Measurements from ENCODE around the gene ENTR1.
"Not testable (repeated sequence)": the region's sequence is repeated elsewhere in the genome, so short reads cannot be mapped to it uniquely, and the experiment has no call there.

ENTR1 gene

GRCh38 chr9:136437839-136438547 is 27.6 kb upstream of the ENTR1 start:
- no peak for DNase-seq

DNA sequence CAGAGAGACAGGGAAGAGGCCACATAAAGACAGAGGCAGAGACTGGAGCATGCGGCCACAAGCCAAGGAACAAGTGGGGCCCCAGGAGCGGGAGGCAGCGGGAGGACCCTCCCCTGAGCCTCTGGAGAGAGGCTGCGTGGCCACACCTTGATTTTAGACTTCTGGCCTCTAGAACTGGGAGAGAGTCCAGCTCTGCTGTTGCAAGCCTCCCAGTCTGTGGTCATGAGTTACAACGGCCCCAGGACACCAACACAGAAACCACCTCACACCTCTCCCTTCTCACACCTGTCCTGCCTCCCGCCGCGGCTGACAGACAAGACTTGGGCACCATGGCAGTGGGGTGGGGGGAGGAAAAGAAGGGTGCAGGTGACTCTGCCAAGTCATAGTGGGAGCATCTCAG is 27.0 kb upstream of the ENTR1 start:
- no peak for DNase-seq

DNA sequence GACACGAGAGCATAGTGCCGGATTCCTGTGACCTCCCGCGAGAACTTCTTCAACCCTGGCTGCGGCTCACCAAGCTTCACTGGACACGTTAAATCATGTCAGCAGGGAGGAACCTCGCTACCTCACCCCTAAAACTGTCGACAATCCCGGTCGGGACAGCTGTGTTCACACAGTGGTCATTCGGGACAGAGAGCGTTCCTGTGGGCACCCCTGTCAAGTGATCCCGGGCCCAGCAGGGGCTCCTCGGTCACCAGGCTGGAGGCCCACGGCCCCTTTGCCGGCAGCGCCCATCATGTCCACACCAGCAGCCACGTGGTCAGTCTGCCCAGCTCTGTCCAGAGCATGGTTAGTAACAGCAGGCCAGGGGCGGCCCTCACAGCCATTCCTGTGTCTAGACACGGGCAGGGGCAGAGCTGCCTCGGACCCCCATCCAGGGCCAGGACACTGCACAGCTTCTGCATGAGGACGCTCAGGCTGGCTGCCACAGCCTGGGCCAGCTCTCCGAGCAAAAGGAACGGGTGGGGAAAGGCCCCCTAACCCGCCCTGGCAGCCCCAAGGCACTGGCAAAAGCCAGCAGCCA is 25.7 kb upstream of the ENTR1 start:
- DNase-seq, result no peak

- no peak for DNase-seq
Measured at GRCh38 chr9:136434580-136435169, 24.3 kb upstream of the ENTR1 start.

GRCh38 chr9:136433849-136434579 is 23.6 kb upstream of the ENTR1 start:
- DNase-seq, result no peak

DNA sequence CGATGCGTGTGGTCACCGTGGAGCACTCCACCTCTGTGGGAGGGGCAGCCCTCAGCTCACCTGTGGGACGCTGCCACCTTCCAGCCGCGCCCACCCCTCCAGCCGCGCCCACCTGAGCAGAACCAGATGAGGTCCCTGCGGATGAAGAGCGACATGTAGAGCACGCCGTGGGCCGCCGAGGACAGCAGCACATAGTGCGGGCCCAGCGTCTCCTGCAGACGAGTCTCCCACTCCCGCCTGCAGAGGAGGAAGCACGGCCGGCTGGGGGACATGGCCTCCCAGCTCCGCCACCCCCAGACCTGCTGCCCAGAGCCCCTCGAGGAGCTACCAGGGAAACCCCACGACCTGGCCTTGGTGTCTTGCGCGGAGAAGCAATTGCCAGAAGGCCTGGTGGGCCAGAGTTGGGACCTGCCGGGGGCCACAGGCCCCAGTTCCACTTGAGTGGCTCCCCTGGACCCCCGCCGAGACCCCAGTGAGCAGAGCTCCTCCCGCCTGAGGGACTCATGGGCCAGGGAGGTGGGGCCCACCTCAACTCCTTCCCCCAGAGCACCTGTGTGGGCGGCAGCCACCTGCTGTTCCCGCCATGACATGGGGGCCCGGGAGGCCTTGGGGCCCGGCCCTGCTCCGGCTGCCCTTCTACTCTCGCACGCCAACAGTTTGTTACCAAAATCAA is 22.8 kb upstream of the ENTR1 start:
- DNase-seq, result no peak

GRCh38 chr9:136432591-136432990 is 22.2 kb upstream of the ENTR1 start:
- no peak for DNase-seq

DNA sequence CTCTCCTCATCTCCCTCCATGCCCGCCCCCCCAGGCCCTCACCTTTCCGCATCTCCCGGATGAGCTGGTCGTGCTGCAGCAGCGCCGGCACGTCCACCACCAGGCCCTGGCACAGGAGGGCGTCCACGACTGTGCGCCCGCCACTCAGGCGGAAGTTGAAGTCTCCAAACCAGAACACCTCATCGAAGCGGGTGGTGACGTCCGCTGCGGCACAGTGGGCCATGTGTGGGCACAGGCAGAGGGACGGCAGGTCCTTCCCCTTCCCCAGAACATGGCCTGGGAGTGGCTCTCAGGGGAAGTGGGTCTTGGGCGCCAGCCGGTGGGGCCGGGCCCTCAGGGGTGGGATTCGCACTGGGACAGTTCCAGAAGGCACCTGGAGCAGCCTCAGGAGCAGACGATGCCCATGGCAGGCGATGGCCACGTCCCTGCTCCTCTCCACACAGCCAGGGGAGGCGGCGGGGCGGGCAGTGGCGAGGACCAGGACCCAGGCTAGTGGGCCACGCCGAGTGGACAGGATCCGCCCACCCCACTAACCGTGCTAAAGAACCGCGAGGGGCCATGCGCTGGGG is 21.5 kb upstream of the ENTR1 start:
- no peak for DNase-seq

- no peak for DNase-seq
Measured at GRCh38 chr9:136430588-136431234, 20.3 kb upstream of the ENTR1 start.

DNA sequence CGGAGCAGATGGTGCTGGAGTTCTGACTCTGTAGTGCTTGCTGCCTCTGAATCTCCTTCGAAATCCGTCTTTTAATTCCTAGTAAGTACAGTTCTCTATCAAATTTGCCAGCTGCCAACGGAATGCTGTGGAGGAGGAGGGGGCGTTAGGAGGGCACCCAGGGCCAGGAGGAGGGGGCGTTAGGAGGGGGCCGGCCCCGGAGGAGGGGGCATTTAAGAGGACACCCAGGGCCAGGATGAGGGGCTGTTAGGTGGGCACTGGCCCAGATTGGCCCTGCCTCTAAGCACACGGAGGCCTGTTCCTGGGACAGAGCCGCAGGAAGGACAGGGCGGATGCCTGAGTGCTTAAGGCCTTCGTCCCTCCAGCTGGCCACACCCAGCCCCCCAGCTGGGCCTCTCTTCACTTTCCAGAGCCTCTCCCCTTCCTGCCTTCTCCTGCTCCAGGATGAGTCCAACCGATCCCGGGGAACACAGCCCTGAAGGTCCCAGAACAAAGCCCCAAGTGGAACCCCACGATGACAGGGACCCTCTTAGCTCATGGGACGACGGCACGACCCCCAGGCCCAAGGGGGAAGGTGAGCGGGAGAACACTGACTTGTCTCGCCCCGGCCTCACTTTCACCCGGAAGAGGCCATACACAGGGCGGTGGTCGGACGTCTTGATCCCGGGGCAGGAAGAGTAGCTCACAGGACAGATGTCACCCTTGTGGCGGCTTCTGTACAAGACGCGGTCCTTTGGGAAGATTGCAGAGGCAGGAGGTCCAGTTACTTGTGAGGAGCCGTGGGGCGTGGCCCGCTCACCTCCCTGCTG is 19.5 kb upstream of the ENTR1 start:
- no peak for DNase-seq

GRCh38 chr9:136429075-136429628 is 18.7 kb upstream of the ENTR1 start:
- no peak for DNase-seq

DNA sequence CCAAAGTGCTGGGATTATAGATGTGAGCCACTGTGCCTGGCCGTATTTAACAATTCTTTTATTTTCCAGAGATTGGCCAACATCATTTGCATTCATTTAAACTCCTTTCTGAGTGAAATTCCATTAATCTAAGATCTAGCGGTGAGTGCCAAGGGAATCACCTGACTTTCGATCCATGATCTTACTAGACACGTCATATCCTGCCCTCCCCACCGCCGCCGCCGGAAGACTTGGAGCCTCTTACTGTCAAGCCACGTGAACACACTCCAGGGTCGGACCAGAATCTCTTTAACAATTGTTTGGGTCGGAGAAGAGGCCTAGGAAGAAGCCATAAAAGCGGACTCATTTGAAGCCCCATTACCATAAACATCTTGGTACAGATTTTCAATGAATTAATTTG is 16.4 kb upstream of the ENTR1 start:
- no peak for DNase-seq

- not testable (repeated sequence) for DNase-seq
Measured at GRCh38 chr9:136425367-136425766, 15.0 kb upstream of the ENTR1 start.

DNA sequence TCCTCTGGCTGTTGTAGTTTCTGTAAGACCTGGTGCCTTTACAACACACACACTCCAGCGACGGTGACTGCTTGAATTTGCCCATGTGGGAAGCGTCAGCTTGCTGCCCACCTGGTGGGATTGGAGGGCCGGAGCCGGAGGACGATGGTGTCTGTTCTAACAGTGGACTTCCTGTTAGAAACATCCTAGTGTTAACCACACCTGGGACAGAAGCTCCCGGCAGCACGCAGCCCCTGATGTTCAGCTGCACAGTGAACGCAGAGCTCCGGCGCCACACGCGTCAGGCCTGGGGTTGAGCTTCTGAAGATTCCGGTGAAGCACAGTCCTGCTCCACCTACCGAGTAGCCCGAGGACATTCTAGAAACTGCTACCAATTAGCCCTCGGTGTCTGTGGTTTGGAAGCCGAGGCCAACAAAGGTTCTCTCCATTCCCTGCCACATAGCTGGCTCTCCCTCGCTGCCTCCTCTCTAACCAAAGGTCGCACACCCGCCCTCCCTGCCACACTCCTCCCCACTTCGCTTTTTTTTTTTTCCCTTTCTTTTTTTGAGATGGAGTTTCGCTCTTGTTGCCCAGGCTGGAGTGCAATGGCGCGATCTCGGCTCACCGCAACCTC is 14.4 kb upstream of the ENTR1 start:
- no peak for DNase-seq

GRCh38 chr9:136423432-136424146 is 13.2 kb upstream of the ENTR1 start:
- DNase-seq, result no peak

- no peak for DNase-seq
Measured at GRCh38 chr9:136422876-136423275, 12.5 kb upstream of the ENTR1 start.

DNA sequence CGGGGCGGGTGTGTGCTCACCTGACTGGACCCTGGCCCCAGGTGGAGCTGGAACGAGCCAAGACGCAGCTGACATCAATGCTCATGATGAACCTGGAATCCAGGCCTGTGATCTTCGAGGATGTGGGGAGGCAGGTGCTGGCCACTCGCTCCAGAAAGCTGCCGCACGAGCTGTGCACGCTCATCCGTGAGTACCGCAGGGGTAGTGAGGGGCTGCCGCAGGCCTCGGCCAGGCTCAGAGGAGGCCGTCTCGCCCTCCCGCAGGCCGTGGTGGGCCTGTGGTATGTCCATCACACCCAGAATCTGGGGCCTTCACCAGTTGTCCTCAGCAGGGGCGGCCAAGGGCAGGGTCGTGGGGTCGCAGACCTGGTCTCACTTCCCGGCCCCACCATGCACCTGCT is 11.4 kb upstream of the ENTR1 start:
- no peak for DNase-seq

DNA sequence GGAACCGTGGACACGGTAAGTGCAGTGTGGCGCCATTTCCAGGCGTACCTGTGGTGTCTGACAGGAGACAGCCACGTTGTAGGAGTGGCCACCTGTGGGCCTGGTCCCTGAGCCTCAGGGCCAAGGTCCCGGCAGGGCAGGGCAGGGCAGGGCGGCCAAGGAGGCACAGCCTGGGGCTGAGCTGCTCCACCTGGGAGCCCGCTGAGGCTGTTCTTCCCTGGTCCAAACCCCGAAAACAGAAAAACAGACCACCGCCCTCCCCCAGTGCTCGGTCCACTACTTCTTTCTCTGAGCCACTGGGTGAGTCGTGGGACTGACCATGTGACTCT is 8.6 kb upstream of the ENTR1 start:
- no peak for DNase-seq

DNA sequence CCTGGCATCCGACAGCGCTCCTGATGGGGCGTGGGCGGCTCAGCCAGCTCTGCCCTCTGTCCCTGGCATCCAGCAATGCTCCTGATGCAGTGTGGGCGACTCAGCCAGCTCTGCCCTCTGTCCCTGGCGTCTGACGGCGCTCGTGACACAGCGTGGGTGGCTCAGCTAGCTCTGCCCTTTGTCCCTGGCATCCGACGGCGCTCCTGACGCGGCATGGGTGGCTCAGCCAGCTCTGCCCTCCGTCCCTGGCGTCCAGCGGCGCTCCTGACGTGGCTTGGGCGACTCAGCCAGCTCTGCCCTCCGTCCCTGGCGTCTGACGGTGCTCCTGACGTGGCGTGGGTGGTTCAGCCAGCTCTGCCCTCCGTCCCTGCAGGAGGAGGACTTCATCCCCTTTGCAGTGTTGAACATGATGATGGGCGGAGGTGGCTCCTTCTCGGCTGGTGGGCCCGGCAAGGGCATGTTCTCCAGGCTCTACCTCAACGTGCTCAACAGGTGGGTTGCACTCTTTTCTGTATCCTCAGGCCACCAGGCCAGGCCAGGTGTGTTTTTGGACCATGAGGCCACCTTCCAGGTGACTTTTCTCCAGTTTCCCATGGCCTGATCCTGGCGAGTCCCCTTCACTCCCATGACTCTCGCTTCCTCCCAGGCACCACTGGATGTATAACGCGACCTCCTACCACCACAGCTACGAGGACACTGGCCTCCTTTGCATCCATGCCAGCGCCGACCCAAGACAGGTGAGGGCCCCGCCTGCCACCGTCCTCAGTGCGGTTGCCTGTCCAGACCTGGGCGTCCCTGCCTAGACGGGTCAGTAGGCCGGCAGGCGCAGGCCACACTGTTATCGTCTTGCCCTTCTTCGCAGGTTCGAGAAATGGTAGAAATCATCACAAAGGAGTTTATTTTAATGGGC is 8.0 kb upstream of the ENTR1 start:
- DNase-seq, result no peak
